GM13976 (cell line): ENCODE data around the gene MED13L.

Experiments used
- DNase-seq: peaks from one replicate; pipeline ENCODE4 v3.0.0; 2012; ENCODE audit warnings: low spot score
- CTCF ChIP-seq: IDR thresholded peaks from 2 replicates; pipeline ENCODE4 v1.5.1; 2012; ENCODE audit warnings: borderline replicate concordance, mild to moderate bottlenecking; ENCODE audit not compliant: insufficient read depth; ENCODE audit errors: extremely low read depth, missing control alignments, control extremely low read depth
- in situ Hi-C: fragments of 300-500 bp; cut with MboI; formaldehyde crosslinking; loops from one replicate; pipeline ENCODE4 v1.12.0; 2022; ENCODE audit warnings: low sequenced_read_pairs, mixed read lengths, inconsistent platforms; ENCODE audit not compliant: unreplicated experiment

The MED13L gene

GRCh38 chr12:116053479-116054200 is 223.9 kb downstream of the MED13L start:
- in situ Hi-C loops, result no loop called here
- DNase-seq, result no peak
- no peak for TF ChIP-seq CTCF

- in situ Hi-C loops, result no loop called here
- no peak for DNase-seq
- TF ChIP-seq CTCF, result no peak
Observed at GRCh38 chr12:116050275-116050674, 227.2 kb downstream of the MED13L start.

- TF ChIP-seq CTCF, result no peak
- DNase-seq, result peak; percentile 27
- in situ Hi-C loops, result no loop called here
Observed at GRCh38 chr12:116048879-116049278, 228.6 kb downstream of the MED13L start.

GRCh38 chr12:116046039-116046438 is 231.5 kb downstream of the MED13L start:
- no peak for TF ChIP-seq CTCF
- no peak for DNase-seq
- in situ Hi-C loops, result no loop called here

- in situ Hi-C loops, result no loop called here
- no peak for TF ChIP-seq CTCF
- DNase-seq, result no peak
Observed at GRCh38 chr12:116045150-116045549, 232.3 kb downstream of the MED13L start.

- no peak for DNase-seq
- TF ChIP-seq CTCF, result no peak
- in situ Hi-C loops, result no loop called here
Observed at GRCh38 chr12:116043659-116044535, 233.6 kb downstream of the MED13L start.
